Measurements from ENCODE around the gene RGS13. TPM values are rescaled to one million over a fixed set of nuclear protein-coding genes. Genes with fewer than 3 reads are reported as not detected.

Gene RGS13
- total RNA-seq, 2 donors from 2014 or later = 0.56 to 1.1 TPM

DNA sequence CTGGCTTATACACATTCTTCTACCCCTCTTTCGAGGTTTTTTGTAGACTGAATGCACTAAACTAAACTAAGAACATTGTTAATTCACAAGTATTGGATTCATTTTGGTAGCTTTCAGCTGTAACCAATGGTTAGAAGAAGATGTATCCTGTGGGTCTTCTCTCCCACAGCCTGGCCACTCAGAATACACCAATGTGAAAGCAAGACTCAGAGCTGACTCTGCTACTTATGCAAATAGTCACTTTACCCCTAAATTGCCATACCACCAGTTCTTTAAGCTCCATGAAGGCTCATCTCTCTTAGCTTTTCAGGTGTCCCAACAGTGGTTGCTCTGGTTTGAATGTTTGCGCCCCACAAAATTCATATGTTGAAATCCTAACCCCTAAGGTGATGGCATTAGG lies 60.1 kb downstream of the RGS13 start:
- no peak overlapping the region for H3K4me3 ChIP-seq
- H3K4me1 ChIP-seq (ENCODE audit: control insufficient read depth in 1 of 2, low read depth in 2 of 2) = no peaks in the 10 kb centered on the region
- no peaks in the 10 kb centered on the region for H3K36me3 ChIP-seq
- H3K9me3 ChIP-seq = no peaks in the 10 kb centered on the region
- TF ChIP-seq CTCF (IDR thresholded peaks at IDR 0.05) = no peak
- no peaks in the 10 kb centered on the region for H3K27me3 ChIP-seq (replicated peaks; ENCODE audit: insufficient read depth)
- no peak overlapping the region for H3K27ac ChIP-seq
- ATAC-seq (ENCODE audit: insufficient number of reproducible peaks, low FRiP score, low read depth) (no peak), DNase-seq (ENCODE audit: low spot score) (no peak)

GRCh38 chr1:192697771-192698170 lies 61.8 kb downstream of the RGS13 start:
- Histone ChIP-seq H3K4me3 (no peak overlapping the region), H3K27ac (no peak overlapping the region), H3K36me3 (no peaks in the 10 kb centered on the region), H3K27me3 (replicated peaks; ENCODE audit: insufficient read depth) (no peaks in the 10 kb centered on the region), H3K4me1 (ENCODE audit: control insufficient read depth in 1 of 2, low read depth in 2 of 2) (peaks cover 0 to 10% of the 10 kb centered on the region in 2 donors), H3K9me3 (no peaks in the 10 kb centered on the region)
- TF ChIP-seq CTCF (IDR thresholded peaks at IDR 0.05) = no peak
- DNase-seq (ENCODE audit: low spot score) = no peak
- no peak for ATAC-seq (ENCODE audit: insufficient number of reproducible peaks, low FRiP score, low read depth)

- ATAC-seq (ENCODE audit: insufficient number of reproducible peaks, low FRiP score, low read depth) (no peak), DNase-seq (ENCODE audit: low spot score) (no peak)
- peaks cover 0 to 10% of the 10 kb centered on the region in 2 donors for H3K4me1 ChIP-seq (ENCODE audit: control insufficient read depth in 1 of 2, low read depth in 2 of 2)
- no peaks in the 10 kb centered on the region for H3K9me3 ChIP-seq
- no peaks in the 10 kb centered on the region for H3K27me3 ChIP-seq (replicated peaks; ENCODE audit: insufficient read depth)
- no peak overlapping the region for H3K27ac ChIP-seq
- no peaks in the 10 kb centered on the region for H3K36me3 ChIP-seq
- TF ChIP-seq CTCF (IDR thresholded peaks at IDR 0.05) = no peak
- no peak overlapping the region for H3K4me3 ChIP-seq
Observed at GRCh38 chr1:192698731-192699130, 62.8 kb downstream of the RGS13 start.

- Histone ChIP-seq H3K4me1 (ENCODE audit: control insufficient read depth in 1 of 2, low read depth in 2 of 2) (peaks cover 0 to 10% of the 10 kb centered on the region in 2 donors), H3K9me3 (no peaks in the 10 kb centered on the region), H3K4me3 (no peak overlapping the region), H3K27me3 (replicated peaks; ENCODE audit: insufficient read depth) (no peaks in the 10 kb centered on the region), H3K36me3 (no peaks in the 10 kb centered on the region), H3K27ac (no peak overlapping the region)
- no peak for TF ChIP-seq CTCF (IDR thresholded peaks at IDR 0.05)
- ATAC-seq (ENCODE audit: insufficient number of reproducible peaks, low FRiP score, low read depth) = no peak
- no peak for DNase-seq (ENCODE audit: low spot score)
Observed at GRCh38 chr1:192700834-192701271, 64.9 kb downstream of the RGS13 start.

DNA sequence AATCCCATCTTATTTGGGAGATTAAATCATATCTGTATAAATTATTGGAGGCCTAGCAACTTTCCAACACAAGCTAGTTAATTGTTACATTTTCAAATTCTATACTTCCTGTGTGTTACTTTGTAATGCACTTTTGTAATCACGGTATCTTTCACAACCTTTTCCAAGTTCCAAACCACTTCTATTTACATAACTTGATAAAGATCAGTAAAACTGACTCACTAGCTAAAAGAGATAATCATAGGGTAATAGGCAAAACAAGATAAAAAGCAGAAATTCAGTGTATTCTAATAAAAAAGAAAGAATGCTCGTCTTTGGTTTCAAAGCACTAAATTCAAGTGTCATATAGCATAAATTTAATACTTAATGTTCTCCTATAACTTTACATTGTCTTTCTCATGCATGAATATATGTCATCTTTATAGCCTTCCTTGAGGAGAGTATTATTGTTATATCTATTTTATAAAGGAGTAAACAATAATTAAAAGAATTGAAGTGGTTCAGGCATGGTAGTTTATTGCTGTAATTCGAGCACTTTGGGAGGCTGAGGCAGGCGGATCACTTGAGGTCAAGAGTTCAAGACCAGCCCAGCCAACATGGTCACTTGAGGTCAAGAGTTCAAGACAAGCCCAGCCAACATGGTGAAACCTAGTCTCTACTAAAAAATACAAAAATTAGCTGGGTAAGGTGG lies 66.4 kb downstream of the RGS13 start:
- Histone ChIP-seq H3K9me3 (no peaks in the 10 kb centered on the region), H3K27me3 (replicated peaks; ENCODE audit: insufficient read depth) (no peaks in the 10 kb centered on the region), H3K4me3 (no peak overlapping the region), H3K36me3 (no peaks in the 10 kb centered on the region), H3K4me1 (ENCODE audit: control insufficient read depth in 1 of 2, low read depth in 2 of 2) (peaks cover 0 to 10% of the 10 kb centered on the region in 2 donors), H3K27ac (no peak overlapping the region)
- DNase-seq (ENCODE audit: low spot score) (no peak), ATAC-seq (ENCODE audit: insufficient number of reproducible peaks, low FRiP score, low read depth) (no peak)
- no peak for TF ChIP-seq CTCF (IDR thresholded peaks at IDR 0.05)
